ENCODE data around the gene MAP6. TPM values are rescaled to one million over a fixed set of nuclear protein-coding genes. Genes with fewer than 3 reads are reported as not detected.

Gene MAP6
- total RNA-seq, 1 donor from 2014 or later: 6.0 TPM

- Mint-ChIP-seq H3K27me3 (no peaks in the 10 kb centered on the region), H3K4me1 (ENCODE audit: low read depth) (peaks cover 6% of the 10 kb centered on the region), H3K27ac (peak overlapping the region; percentile 94), H3K4me3 (ENCODE audit: low read depth) (peak overlapping the region; percentile 79), H3K9me3 (ENCODE audit: low read depth) (no peaks in the 10 kb centered on the region), H3K36me3 (ENCODE audit: insufficient read depth) (no peaks in the 10 kb centered on the region)
- DNase-seq (ENCODE audit: low spot score, unreplicated experiment): peak; percentile 35
- TF ChIP-seq CTCF (IDR thresholded peaks at IDR 0.05; ENCODE audit: unreplicated experiment): no peak
These were observed 84.8 kb downstream of the MAP6 start for GRCh38 chr11:75583718-75584658.

- Mint-ChIP-seq H3K4me1 (ENCODE audit: low read depth) (peaks cover 6% of the 10 kb centered on the region), H3K27ac (peak overlapping the region; percentile 89), H3K27me3 (no peaks in the 10 kb centered on the region), H3K9me3 (ENCODE audit: low read depth) (no peaks in the 10 kb centered on the region), H3K36me3 (ENCODE audit: insufficient read depth) (no peaks in the 10 kb centered on the region), H3K4me3 (ENCODE audit: low read depth) (peak overlapping the region; percentile 79)
- TF ChIP-seq CTCF (IDR thresholded peaks at IDR 0.05; ENCODE audit: unreplicated experiment): peak; percentile 52
- peak; percentile 70 for DNase-seq (ENCODE audit: low spot score, unreplicated experiment)
These were observed 85.7 kb downstream of the MAP6 start for GRCh38 chr11:75582895-75583717.

- Mint-ChIP-seq H3K4me1 (ENCODE audit: low read depth) (peaks cover 6% of the 10 kb centered on the region), H3K9me3 (ENCODE audit: low read depth) (no peaks in the 10 kb centered on the region), H3K27me3 (no peaks in the 10 kb centered on the region), H3K36me3 (ENCODE audit: insufficient read depth) (no peaks in the 10 kb centered on the region), H3K27ac (peak overlapping the region; percentile 89), H3K4me3 (ENCODE audit: low read depth) (peak overlapping the region; percentile 79)
- no peak for TF ChIP-seq CTCF (IDR thresholded peaks at IDR 0.05; ENCODE audit: unreplicated experiment)
- DNase-seq (ENCODE audit: low spot score, unreplicated experiment): no peak
These were observed 86.3 kb downstream of the MAP6 start for GRCh38 chr11:75582506-75582894.

GRCh38 chr11:75579841-75580240 lies 89.0 kb downstream of the MAP6 start:
- peaks cover 6% of the 10 kb centered on the region for H3K4me1 Mint-ChIP-seq (ENCODE audit: low read depth)
- H3K27ac Mint-ChIP-seq: no peak overlapping the region
- no peak overlapping the region for H3K4me3 Mint-ChIP-seq (ENCODE audit: low read depth)
- DNase-seq (ENCODE audit: low spot score, unreplicated experiment): no peak
- no peak for TF ChIP-seq CTCF (IDR thresholded peaks at IDR 0.05; ENCODE audit: unreplicated experiment)
- no peaks in the 10 kb centered on the region for H3K36me3 Mint-ChIP-seq (ENCODE audit: insufficient read depth)
- H3K27me3 Mint-ChIP-seq: no peaks in the 10 kb centered on the region
- no peaks in the 10 kb centered on the region for H3K9me3 Mint-ChIP-seq (ENCODE audit: low read depth)

GRCh38 chr11:75578977-75579376 lies 89.9 kb downstream of the MAP6 start:
- no peak for DNase-seq (ENCODE audit: low spot score, unreplicated experiment)
- H3K36me3 Mint-ChIP-seq (ENCODE audit: insufficient read depth): peaks cover under 1% of the 10 kb centered on the region
- H3K4me3 Mint-ChIP-seq (ENCODE audit: low read depth): no peak overlapping the region
- H3K9me3 Mint-ChIP-seq (ENCODE audit: low read depth): no peaks in the 10 kb centered on the region
- peaks cover 2% of the 10 kb centered on the region for H3K4me1 Mint-ChIP-seq (ENCODE audit: low read depth)
- TF ChIP-seq CTCF (IDR thresholded peaks at IDR 0.05; ENCODE audit: unreplicated experiment): no peak
- H3K27me3 Mint-ChIP-seq: no peaks in the 10 kb centered on the region
- H3K27ac Mint-ChIP-seq: no peak overlapping the region
